IMR-90 (cell line): ENCODE measurements around the gene COX19. TPM values are rescaled to one million over a fixed set of nuclear protein-coding genes. Genes with fewer than 3 reads are reported as not detected.

Experiments used
- ATAC-seq: fragments of 200-7000 bp; cut with Tn5 transposase; 2 replicates; pipeline ENCODE4 v1.9.1; 2020; ENCODE audit warnings: low read depth, mild to moderate bottlenecking, moderate library complexity
- BruUV-seq: library from RNA; stranded (reverse); fragments of 400-500 nt; replicated peaks from 2 replicates; lab custom pipeline; 2021; lab: Mats Ljungman, UMichigan
- CTCF ChIA-PET: fragments of 300-600 bp; formaldehyde crosslinking; extraction: SDS; loops from one replicate; lab custom pipeline; 2021; ENCODE audit warnings: antibody characterized with exemption; lab: Yijun Ruan, JAX
- POLR2A ChIA-PET: fragments of 300-600 bp; sonication (Branson Sonifier 250); formaldehyde crosslinking; loops from one replicate; lab custom pipeline; 2022; ENCODE audit warnings: antibody characterized with exemption; ENCODE audit not compliant: unreplicated experiment; lab: Charles Lee
- DNase-seq: peaks from one replicate; pipeline ENCODE4 v3.0.0; 2013
- H2AFZ ChIP-seq: replicated peaks from 2 replicates; pipeline ENCODE3; 2013; ENCODE audit warnings: low read length, mild to moderate bottlenecking; ENCODE audit not compliant: poor library complexity
- H2AK5ac ChIP-seq: 2 replicates; pipeline ENCODE4 v1.6.1; 2013; ENCODE audit warnings: low read depth, low read length, inconsistent platforms
- H2AK9ac ChIP-seq: replicated peaks from 2 replicates; pipeline ENCODE3; 2013; ENCODE audit warnings: mild to moderate bottlenecking, low read depth, low read length, moderate library complexity; ENCODE audit not compliant: poor library complexity
- H2BK120ac ChIP-seq: 2 replicates; pipeline ENCODE4 v1.6.1; 2013; ENCODE audit warnings: low read depth, low read length, inconsistent platforms
- H2BK15ac ChIP-seq: 3 replicates; pipeline ENCODE4 v1.6.1; 2013; ENCODE audit warnings: low read depth, low read length, inconsistent platforms
- H2BK20ac ChIP-seq: 2 replicates; pipeline ENCODE4 v1.6.1; 2013; ENCODE audit warnings: low read depth, mild to moderate bottlenecking, inconsistent platforms, low read length, moderate library complexity
- H2BK5ac ChIP-seq: 2 replicates; pipeline ENCODE4 v1.6.1; 2013; ENCODE audit warnings: mild to moderate bottlenecking, low read depth, low read length, inconsistent platforms; ENCODE audit not compliant: poor library complexity, severe bottlenecking
- H3K14ac ChIP-seq: replicated peaks from 2 replicates; pipeline ENCODE4 v1.6.1; 2013; ENCODE audit warnings: low read depth, low read length, inconsistent platforms
- H3K18ac ChIP-seq: 2 replicates; pipeline ENCODE4 v1.6.1; 2013; ENCODE audit warnings: low read depth, low read length, control low read depth
- H3K23ac ChIP-seq: 2 replicates; pipeline ENCODE4 v1.6.1; 2013; ENCODE audit warnings: low read depth, low read length, inconsistent platforms
- H3K27ac ChIP-seq: 2 replicates; pipeline ENCODE4 v1.5.1; 2013; ENCODE audit warnings: mild to moderate bottlenecking, control low read depth, low read length; ENCODE audit not compliant: insufficient read depth
- H3K27me3 ChIP-seq: 2 replicates; pipeline ENCODE4 v1.6.1; 2013; ENCODE audit warnings: low read length; ENCODE audit not compliant: control insufficient read depth, insufficient read depth
- H3K36me3 ChIP-seq: 2 replicates; pipeline ENCODE4 v1.6.1; 2013; ENCODE audit warnings: low read length, mixed read lengths; ENCODE audit not compliant: control insufficient read depth, insufficient read depth
- H3K4ac ChIP-seq: 2 replicates; pipeline ENCODE4 v1.6.1; 2013; ENCODE audit warnings: low read depth, low read length, inconsistent platforms
- H3K4me1 ChIP-seq: 2 replicates; pipeline ENCODE4 v1.6.1; 2013; ENCODE audit warnings: low read length, mixed read lengths; ENCODE audit not compliant: control insufficient read depth, insufficient read depth
- H3K4me2 ChIP-seq: 2 replicates; pipeline ENCODE4 v1.6.1; 2013; ENCODE audit warnings: low read depth, mild to moderate bottlenecking, control low read depth, low read length, moderate library complexity
- H3K4me3 ChIP-seq: 2 replicates; pipeline ENCODE4 v1.5.1; 2013; ENCODE audit warnings: low read depth, mild to moderate bottlenecking, control low read depth, low read length, moderate library complexity; ENCODE audit not compliant: insufficient read depth
- H3K56ac ChIP-seq: 2 replicates; pipeline ENCODE4 v1.6.1; 2013; ENCODE audit warnings: low read length, inconsistent platforms; ENCODE audit not compliant: insufficient read depth; ENCODE audit errors: extremely low read depth
- H3K79me1 ChIP-seq, 2 experiments: 2 replicates each; pipeline ENCODE4 v1.6.1; 2013; ENCODE audit warnings: low read length in 2 of 2, inconsistent platforms in 1 of 2, low read depth in 1 of 2
- H3K9ac ChIP-seq: 2 replicates; pipeline ENCODE4 v1.6.1; 2013; ENCODE audit warnings: low read depth, low read length, control low read depth
- H3K9me1 ChIP-seq: 2 replicates; pipeline ENCODE4 v1.6.1; 2013; ENCODE audit warnings: low read length, inconsistent platforms; ENCODE audit not compliant: insufficient read depth
- H3K9me3 ChIP-seq: 2 replicates; pipeline ENCODE4 v1.6.1; 2013; ENCODE audit warnings: low read length; ENCODE audit not compliant: control insufficient read depth, insufficient read depth
- H4K20me1 ChIP-seq: 2 replicates; pipeline ENCODE4 v1.6.1; 2013; ENCODE audit warnings: low read length, inconsistent platforms; ENCODE audit not compliant: insufficient read depth
- H4K5ac ChIP-seq: 2 replicates; pipeline ENCODE4 v1.6.1; 2013; ENCODE audit warnings: mild to moderate bottlenecking, low read depth, low read length, control low read depth
- H4K8ac ChIP-seq, 2 experiments: 2 replicates each; pipeline ENCODE4 v1.6.1; 2013; ENCODE audit warnings: low read depth in 2 of 2, low read length in 2 of 2, control low read depth in 1 of 2, inconsistent platforms in 1 of 2
- H4K91ac ChIP-seq: 2 replicates; pipeline ENCODE4 v1.6.1; 2013; ENCODE audit warnings: low read depth, low read length, inconsistent platforms; ENCODE audit not compliant: insufficient read depth
- BHLHE40 ChIP-seq: fragments of 150-350 bp; IDR thresholded peaks from 2 replicates; pipeline ENCODE4 v1.6.1; 2016; ENCODE audit warnings: mild to moderate bottlenecking, low read depth, low read length
- CEBPB ChIP-seq: IDR thresholded peaks from 2 replicates; pipeline ENCODE4 v1.6.1; 2012; ENCODE audit warnings: low read depth, low read length, improper control_type of control experiment
- CHD1 ChIP-seq: IDR thresholded peaks from 2 replicates; pipeline ENCODE4 v1.6.1; 2012; ENCODE audit warnings: low read depth, low read length, improper control_type of control experiment
- CTCF ChIP-seq: conservative IDR thresholded peaks from 2 replicates; pipeline ENCODE4 v1.5.1; 2012; ENCODE audit warnings: mild to moderate bottlenecking, low read depth, low read length, improper control_type of control experiment
- ELK1 ChIP-seq: fragments of 150-350 bp; IDR thresholded peaks from 2 replicates; pipeline ENCODE4 v1.6.1; 2016; ENCODE audit warnings: low read depth, mild to moderate bottlenecking, low read length, moderate library complexity, borderline replicate concordance
- FOS ChIP-seq: fragments of 150-350 bp; IDR thresholded peaks from 2 replicates; pipeline ENCODE4 v1.6.1; 2016; ENCODE audit warnings: low read depth, low read length
- MAFK ChIP-seq: IDR thresholded peaks from 2 replicates; pipeline ENCODE4 v1.6.1; 2012; ENCODE audit warnings: low read depth, low read length, improper control_type of control experiment
- MAZ ChIP-seq: IDR thresholded peaks from 2 replicates; pipeline ENCODE4 v1.6.1; 2012; ENCODE audit warnings: low read depth, mild to moderate bottlenecking, low read length, improper control_type of control experiment, moderate library complexity, borderline replicate concordance
- MXI1 ChIP-seq: IDR thresholded peaks from 2 replicates; pipeline ENCODE4 v1.6.1; 2012; ENCODE audit warnings: low read depth, mild to moderate bottlenecking, low read length, moderate library complexity, borderline replicate concordance
- NFE2L2 ChIP-seq: fragments of 150-350 bp; IDR thresholded peaks from 2 replicates; pipeline ENCODE4 v1.6.1; 2016; ENCODE audit warnings: low read depth, mild to moderate bottlenecking, low read length
- POLR2A ChIP-seq: IDR thresholded peaks from 2 replicates; pipeline ENCODE4 v1.6.1; 2012; ENCODE audit warnings: mild to moderate bottlenecking, low read depth, low read length
- RAD21 ChIP-seq: IDR thresholded peaks from 2 replicates; pipeline ENCODE4 v1.6.1; 2012; ENCODE audit warnings: low read length, improper control_type of control experiment
- RCOR1 ChIP-seq: IDR thresholded peaks from 2 replicates; pipeline ENCODE4 v1.6.1; 2012; ENCODE audit warnings: mild to moderate bottlenecking, low read length, improper control_type of control experiment; ENCODE audit not compliant: insufficient replicate concordance
- RFX5 ChIP-seq: IDR thresholded peaks from 2 replicates; pipeline ENCODE4 v1.8.0; 2012; ENCODE audit warnings: low read depth, mild to moderate bottlenecking, low read length, moderate library complexity
- SMC3 ChIP-seq: fragments of 150-350 bp; IDR thresholded peaks from 2 replicates; pipeline ENCODE4 v1.6.1; 2016; ENCODE audit warnings: low read depth, mild to moderate bottlenecking, antibody characterized with exemption, low read length, moderate library complexity
- USF2 ChIP-seq: fragments of 150-350 bp; IDR thresholded peaks from 2 replicates; pipeline ENCODE4 v1.6.1; 2017; ENCODE audit warnings: mild to moderate bottlenecking, antibody characterized with exemption, low read length, low read depth
- WGBS, 2 experiments: methylation state at CpG; one replicate each; pipeline versions ENCODE4 v1.1.5 to v1.1.7; 2013; ENCODE audit warnings: missing lambda C conversion rate in 2 of 2; ENCODE audit not compliant: insufficient read length in 1 of 2; ENCODE audit errors: extremely low coverage in 2 of 2; 5-methylcytosine and 5-hydroxymethylcytosine counted together
- dilution Hi-C: fragments of 300-500 bp; cut with HindIII; formaldehyde crosslinking; loops from one replicate; pipeline ENCODE4 v1.14.3; 2018; ENCODE audit warnings: low sequenced_read_pairs; ENCODE audit not compliant: unreplicated experiment
- in situ Hi-C: fragments of 300-500 bp; cut with MboI; formaldehyde crosslinking; loops from 3 replicates; pipeline ENCODE4 v1.14.3; 2019; ENCODE audit warnings: low sequenced_read_pairs, inconsistent platforms, mixed read lengths
- intact Hi-C: fragments of 100-400 bp; cut with micrococcal nuclease; formaldehyde crosslinking; loops from 2 replicates; pipeline ENCODE4 v1.10.0; 2022
- polyA plus RNA-seq, 3 experiments: library from polyadenylated mRNA; depleted of rRNA; stranded (reverse); fragments of >200 nt; gene quantifications; 2 replicates each; pipeline ENCODE4 v1.2.3, GENCODE V29; 2012; ENCODE audit warnings: low replicate concordance in 1 of 3
- total RNA-seq: library from RNA; depleted of rRNA; stranded (reverse); fragments of >200 nt; gene quantifications from 2 replicates; pipeline ENCODE4 v1.2.3, GENCODE V29; 2012

COX19 gene
- total and polyA plus RNA-seq, 2 of the 4 experiments (the other 2 are of a cell fraction): 3.9 to 7.3 TPM

DNA sequence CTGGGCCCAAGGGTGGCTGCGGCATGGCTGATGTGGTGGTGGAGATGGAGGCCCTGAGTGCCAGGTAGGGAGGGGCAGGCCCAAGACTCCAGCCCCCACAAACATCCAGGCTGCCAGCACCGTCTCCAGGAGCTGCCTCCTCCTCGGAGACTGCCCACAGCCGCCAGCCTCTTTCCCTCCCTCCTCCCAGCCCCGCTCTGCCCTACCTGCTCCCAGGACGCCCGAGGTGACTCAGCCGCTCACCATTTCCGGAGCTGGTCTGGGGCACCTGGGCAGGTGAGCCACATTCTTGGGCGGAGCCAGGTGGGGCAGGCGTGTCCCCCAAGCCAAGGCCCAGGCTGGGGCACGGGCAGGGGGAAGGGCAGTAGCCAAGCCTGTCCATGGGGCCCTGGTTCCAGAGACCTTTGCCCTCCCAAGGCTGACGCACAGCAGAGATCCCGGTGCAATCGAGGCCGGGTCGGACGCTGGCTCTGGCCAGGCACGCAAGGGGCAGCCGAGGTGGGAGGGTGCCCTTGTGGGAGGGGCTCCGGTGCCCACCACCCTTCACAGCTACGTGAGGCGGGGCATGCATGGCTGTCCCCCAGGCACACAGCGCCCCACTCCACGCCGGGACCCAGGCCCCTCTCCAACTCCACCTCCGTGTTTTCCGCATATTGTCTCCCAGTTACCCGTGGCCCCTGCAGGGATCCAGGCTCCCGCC lies 29.6 kb downstream of the COX19 start:
- no peak overlapping the region for H3K27ac ChIP-seq
- H3K4me2 ChIP-seq: no peak overlapping the region
- H3K4me1 ChIP-seq: no peaks in the 10 kb centered on the region
- intact Hi-C loops: no loop called here
- no peak for DNase-seq
- 63% methylated on average over 10 of the region's 30 CpGs; no CpG with 5 or more reads in 1 of the 2 experiments for whole genome bisulfite sequencing, 2 experiments
- POLR2A ChIA-PET: no interaction called here
- no peak overlapping the region for H3K23ac ChIP-seq
- CTCF ChIA-PET: no interaction called here
- in situ Hi-C loops: no loop called here
- H2AFZ ChIP-seq: peak overlapping the region; percentile 33
- no peak for TF ChIP-seq BHLHE40
- TF ChIP-seq MXI1: no peak
- no peak for TF ChIP-seq RFX5
- TF ChIP-seq MAFK: no peak
- no peak for TF ChIP-seq CTCF
- no peak for TF ChIP-seq ELK1
- no peak for TF ChIP-seq USF2
- no peak for TF ChIP-seq CEBPB
- no peak for TF ChIP-seq SMC3
- TF ChIP-seq MAZ: no peak
- TF ChIP-seq NFE2L2: no peak
- no peak for TF ChIP-seq CHD1
- no peak for TF ChIP-seq RCOR1
- TF ChIP-seq RAD21: no peak
- no peak for TF ChIP-seq POLR2A
- no peak for TF ChIP-seq FOS
- no peak overlapping the region for H3K9ac ChIP-seq
- H3K9me1 ChIP-seq: no peaks in the 10 kb centered on the region
- no peak overlapping the region for H2BK15ac ChIP-seq
- H4K8ac ChIP-seq: no peak overlapping the region
- no peak overlapping the region for H2AK5ac ChIP-seq
- no peaks in the 10 kb centered on the region for H3K36me3 ChIP-seq
- H3K27me3 ChIP-seq: peaks cover 6% of the 10 kb centered on the region
- H4K91ac ChIP-seq: no peak overlapping the region
- no peak overlapping the region for H4K5ac ChIP-seq
- H3K4me3 ChIP-seq: no peak overlapping the region
- dilution Hi-C loops: no loop called here
- H3K79me1 ChIP-seq: no peaks in the 10 kb centered on the region
- no peak overlapping the region for H2BK5ac ChIP-seq
- H4K20me1 ChIP-seq: no peaks in the 10 kb centered on the region
- no peak overlapping the region for H2BK120ac ChIP-seq
- BruUV-seq: no TSS peak
- H2BK20ac ChIP-seq: no peak overlapping the region
- no peak overlapping the region for H3K14ac ChIP-seq
- no peak overlapping the region for H3K18ac ChIP-seq
- no peak for ATAC-seq
- no peak overlapping the region for H3K4ac ChIP-seq
- H3K9me3 ChIP-seq: no peaks in the 10 kb centered on the region
- H3K56ac ChIP-seq: no peak overlapping the region
- H2AK9ac ChIP-seq: peak overlapping the region; percentile 55
